Measurements from ENCODE around the gene GNRH2. TPM values are rescaled to one million over a fixed set of nuclear protein-coding genes. Genes with fewer than 3 reads are reported as not detected.

GNRH2 gene
- not detected for total RNA-seq

DNA sequence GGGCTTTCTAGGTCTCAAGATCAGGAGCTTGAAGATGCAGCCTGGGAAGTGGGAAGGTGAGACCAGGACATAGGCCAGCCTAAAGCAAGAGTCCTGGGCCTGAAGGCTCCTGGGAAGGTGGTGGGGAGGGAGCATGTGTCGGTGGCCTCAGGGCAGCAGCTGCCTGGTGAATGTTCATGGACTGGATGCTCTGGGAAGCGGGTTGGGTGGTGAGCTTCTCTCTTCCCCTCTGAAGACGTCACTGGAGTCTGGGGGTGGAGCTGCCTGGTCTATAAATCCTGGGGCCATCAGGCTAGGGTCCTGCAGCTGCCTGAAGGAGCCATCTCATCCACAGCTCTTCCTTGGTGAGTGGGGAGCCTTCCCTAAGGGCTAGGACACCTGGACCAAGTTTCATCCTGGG lies at the start of gene GNRH2:
GNRH2 (plus strand) TSS at position 301 of the 400 bp plus-strand sequence. CDS start 793 bp downstream, outside the sequence.
- TF ChIP-seq, protein P1, sequence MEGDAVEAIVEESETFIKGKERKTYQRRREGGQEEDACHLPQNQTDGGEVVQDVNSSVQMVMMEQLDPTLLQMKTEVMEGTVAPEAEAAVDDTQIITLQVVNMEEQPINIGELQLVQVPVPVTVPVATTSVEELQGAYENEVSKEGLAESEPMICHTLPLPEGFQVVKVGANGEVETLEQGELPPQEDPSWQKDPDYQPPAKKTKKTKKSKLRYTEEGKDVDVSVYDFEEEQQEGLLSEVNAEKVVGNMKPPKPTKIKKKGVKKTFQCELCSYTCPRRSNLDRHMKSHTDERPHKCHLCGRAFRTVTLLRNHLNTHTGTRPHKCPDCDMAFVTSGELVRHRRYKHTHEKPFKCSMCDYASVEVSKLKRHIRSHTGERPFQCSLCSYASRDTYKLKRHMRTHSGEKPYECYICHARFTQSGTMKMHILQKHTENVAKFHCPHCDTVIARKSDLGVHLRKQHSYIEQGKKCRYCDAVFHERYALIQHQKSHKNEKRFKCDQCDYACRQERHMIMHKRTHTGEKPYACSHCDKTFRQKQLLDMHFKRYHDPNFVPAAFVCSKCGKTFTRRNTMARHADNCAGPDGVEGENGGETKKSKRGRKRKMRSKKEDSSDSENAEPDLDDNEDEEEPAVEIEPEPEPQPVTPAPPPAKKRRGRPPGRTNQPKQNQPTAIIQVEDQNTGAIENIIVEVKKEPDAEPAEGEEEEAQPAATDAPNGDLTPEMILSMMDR (IDR thresholded peaks at IDR 0.05) = no peak
- DNase-seq (ENCODE audit: low spot score) (no peak), ATAC-seq (ENCODE audit: low FRiP score) (no peak)

GRCh38 chr20:2995796-2996195 lies 47.6 kb upstream of the GNRH2 start:
- TF ChIP-seq, protein P1 (IDR thresholded peaks at IDR 0.05) = no peak
- ATAC-seq (ENCODE audit: low FRiP score) (no peak), DNase-seq (ENCODE audit: low spot score) (no peak)

DNA sequence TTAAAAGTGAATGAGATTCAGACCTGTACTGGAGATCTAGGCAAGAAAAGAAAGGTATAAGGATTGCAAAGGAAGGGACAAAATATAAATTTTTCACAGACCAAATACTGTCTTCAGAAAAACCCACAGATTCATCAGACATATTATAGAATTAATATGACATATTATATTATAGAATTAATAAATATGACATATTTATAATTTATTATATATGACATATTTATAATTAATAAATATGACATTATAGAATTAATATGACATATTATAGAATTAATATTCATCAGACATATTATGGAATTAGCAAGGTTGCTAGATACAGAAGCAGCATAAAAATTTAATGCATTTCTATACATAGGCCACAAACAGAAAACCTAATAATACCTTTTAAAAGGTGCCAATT lies 44.7 kb upstream of the GNRH2 start:
- DNase-seq (ENCODE audit: low spot score) (no peak), ATAC-seq (ENCODE audit: low FRiP score) (no peak)
- TF ChIP-seq, protein P1 (IDR thresholded peaks at IDR 0.05) = no peak

GRCh38 chr20:3000852-3001523 lies 42.4 kb upstream of the GNRH2 start:
- ATAC-seq (ENCODE audit: low FRiP score) (peak; percentile 75), DNase-seq (ENCODE audit: low spot score) (no peak)
- TF ChIP-seq, protein P1 (IDR thresholded peaks at IDR 0.05) = no peak

GRCh38 chr20:3003416-3003815 lies 40.0 kb upstream of the GNRH2 start:
- TF ChIP-seq, protein P1 (IDR thresholded peaks at IDR 0.05) = no peak
- ATAC-seq (ENCODE audit: low FRiP score) = no peak
- DNase-seq (ENCODE audit: low spot score) = no peak

GRCh38 chr20:3010985-3011723 lies 32.3 kb upstream of the GNRH2 start:
- ATAC-seq (ENCODE audit: low FRiP score) = peak; percentile 70
- DNase-seq (ENCODE audit: low spot score) = no peak
- TF ChIP-seq, protein P1 (IDR thresholded peaks at IDR 0.05) = no peak

- ATAC-seq (ENCODE audit: low FRiP score) = peak; percentile 15
- no peak for DNase-seq (ENCODE audit: low spot score)
- TF ChIP-seq, protein P1 (IDR thresholded peaks at IDR 0.05) = no peak
These were observed 31.7 kb upstream of the GNRH2 start for GRCh38 chr20:3011752-3012151.

Data from omental fat pad (tissue), 4 donors.